Kidney epithelial cell (primary cell): ENCODE results near the gene TSPAN15. TPM values are rescaled to one million over a fixed set of nuclear protein-coding genes. Genes with fewer than 3 reads are reported as not detected.
"Not testable (repeated sequence)": the region's sequence is repeated elsewhere in the genome, so short reads cannot be mapped to it uniquely, and the experiment has no call there.

Experiments
- DNase-seq: peaks from one replicate; pipeline ENCODE4 v3.0.0-alpha.2; 2010; ENCODE audit warnings: low read depth
- H3K27me3 ChIP-seq: 2 replicates; pipeline ENCODE4 v1.6.0; 2011; ENCODE audit warnings: low read length; ENCODE audit not compliant: control insufficient read depth, insufficient read depth
- H3K36me3 ChIP-seq: 2 replicates; pipeline ENCODE4 v1.5.1; 2011; ENCODE audit warnings: low read length; ENCODE audit not compliant: control insufficient read depth, insufficient read depth
- H3K4me3 ChIP-seq: 2 replicates; pipeline ENCODE4 v1.5.1; 2011; ENCODE audit warnings: low read depth, mild to moderate bottlenecking, control low read depth, low read length
- total RNA-seq: library from RNA; depleted of rRNA; stranded (reverse); fragments of >200 nt; gene quantifications from 2 replicates; pipeline ENCODE4 v1.2.3, GENCODE V29; 2015
- TF ChIP-seq, protein P1 (sequence below): IDR thresholded peaks from 2 replicates; pipeline ENCODE4 v1.5.1; 2011; ENCODE audit warnings: mild to moderate bottlenecking, moderate library complexity, low read length, control low read depth, inconsistent platforms; ENCODE audit not compliant: insufficient read depth, poor library complexity, severe bottlenecking

Gene TSPAN15
- total RNA-seq, 1 donor from 2014 or later: 19.4 TPM

GRCh38 chr10:69443354-69443753 is 7.9 kb upstream of the TSPAN15 start:
- H3K36me3 ChIP-seq: no peaks in the 10 kb centered on the region
- H3K4me3 ChIP-seq: no peak overlapping the region
- TF ChIP-seq, protein P1, sequence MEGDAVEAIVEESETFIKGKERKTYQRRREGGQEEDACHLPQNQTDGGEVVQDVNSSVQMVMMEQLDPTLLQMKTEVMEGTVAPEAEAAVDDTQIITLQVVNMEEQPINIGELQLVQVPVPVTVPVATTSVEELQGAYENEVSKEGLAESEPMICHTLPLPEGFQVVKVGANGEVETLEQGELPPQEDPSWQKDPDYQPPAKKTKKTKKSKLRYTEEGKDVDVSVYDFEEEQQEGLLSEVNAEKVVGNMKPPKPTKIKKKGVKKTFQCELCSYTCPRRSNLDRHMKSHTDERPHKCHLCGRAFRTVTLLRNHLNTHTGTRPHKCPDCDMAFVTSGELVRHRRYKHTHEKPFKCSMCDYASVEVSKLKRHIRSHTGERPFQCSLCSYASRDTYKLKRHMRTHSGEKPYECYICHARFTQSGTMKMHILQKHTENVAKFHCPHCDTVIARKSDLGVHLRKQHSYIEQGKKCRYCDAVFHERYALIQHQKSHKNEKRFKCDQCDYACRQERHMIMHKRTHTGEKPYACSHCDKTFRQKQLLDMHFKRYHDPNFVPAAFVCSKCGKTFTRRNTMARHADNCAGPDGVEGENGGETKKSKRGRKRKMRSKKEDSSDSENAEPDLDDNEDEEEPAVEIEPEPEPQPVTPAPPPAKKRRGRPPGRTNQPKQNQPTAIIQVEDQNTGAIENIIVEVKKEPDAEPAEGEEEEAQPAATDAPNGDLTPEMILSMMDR: no peak
- no peaks in the 10 kb centered on the region for H3K27me3 ChIP-seq
- no peak for DNase-seq

DNA sequence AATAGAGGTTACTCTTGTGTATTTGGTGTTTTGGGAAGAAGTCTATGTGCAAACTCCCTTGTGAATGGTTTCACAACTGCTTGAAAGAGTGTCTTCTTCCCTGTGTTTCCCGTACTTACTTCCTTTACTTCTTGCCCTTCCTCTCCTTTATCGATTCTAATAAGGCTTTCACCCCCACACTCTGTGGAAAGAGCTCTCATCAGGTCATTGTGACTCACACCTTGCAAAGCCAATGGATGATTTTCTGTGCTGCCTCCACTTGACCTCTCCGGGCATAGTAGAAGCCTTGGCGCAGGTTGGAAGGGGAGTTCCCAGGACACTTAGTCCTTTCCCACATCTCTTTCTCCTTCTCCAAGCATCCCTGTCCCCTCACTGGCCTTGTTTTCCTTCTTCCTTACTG is 6.2 kb upstream of the TSPAN15 start:
- Histone ChIP-seq H3K36me3 (no peaks in the 10 kb centered on the region), H3K4me3 (no peak overlapping the region), H3K27me3 (no peaks in the 10 kb centered on the region)
- no peak for DNase-seq
- TF ChIP-seq, protein P1: no peak

GRCh38 chr10:69446229-69446628 is 5.0 kb upstream of the TSPAN15 start:
- no peak for DNase-seq
- no peaks in the 10 kb centered on the region for H3K36me3 ChIP-seq
- no peak overlapping the region for H3K4me3 ChIP-seq
- H3K27me3 ChIP-seq: no peaks in the 10 kb centered on the region
- TF ChIP-seq, protein P1: no peak

GRCh38 chr10:69446650-69447151 is 4.6 kb upstream of the TSPAN15 start:
- Histone ChIP-seq H3K4me3 (no peak overlapping the region), H3K36me3 (no peaks in the 10 kb centered on the region), H3K27me3 (no peaks in the 10 kb centered on the region)
- DNase-seq: peak; percentile 79
- TF ChIP-seq, protein P1: no peak

DNA sequence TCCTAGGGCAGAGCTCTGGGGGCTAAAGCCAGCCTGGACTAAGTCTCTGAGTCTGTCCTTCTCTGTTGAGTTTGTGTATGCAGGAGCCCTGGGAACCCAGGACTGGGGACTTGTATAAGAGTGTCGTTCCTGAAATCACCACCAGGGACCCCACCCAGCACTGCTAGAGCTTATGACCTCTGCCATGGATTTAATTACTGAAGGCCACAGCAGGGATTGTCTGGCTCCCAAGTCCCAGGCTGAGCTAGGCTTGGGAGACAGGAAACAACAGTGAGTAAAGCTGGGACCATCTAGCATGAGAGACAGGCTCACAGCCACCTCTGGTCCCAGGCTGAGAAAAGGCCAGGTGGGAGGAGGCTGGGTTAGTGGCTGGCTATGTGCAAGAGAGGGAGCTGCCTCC is 1.4 kb upstream of the TSPAN15 start:
- no peak overlapping the region for H3K4me3 ChIP-seq
- H3K27me3 ChIP-seq: peaks cover 2% of the 10 kb centered on the region
- DNase-seq: no peak
- H3K36me3 ChIP-seq: no peaks in the 10 kb centered on the region
- TF ChIP-seq, protein P1: peak; percentile 53

DNA sequence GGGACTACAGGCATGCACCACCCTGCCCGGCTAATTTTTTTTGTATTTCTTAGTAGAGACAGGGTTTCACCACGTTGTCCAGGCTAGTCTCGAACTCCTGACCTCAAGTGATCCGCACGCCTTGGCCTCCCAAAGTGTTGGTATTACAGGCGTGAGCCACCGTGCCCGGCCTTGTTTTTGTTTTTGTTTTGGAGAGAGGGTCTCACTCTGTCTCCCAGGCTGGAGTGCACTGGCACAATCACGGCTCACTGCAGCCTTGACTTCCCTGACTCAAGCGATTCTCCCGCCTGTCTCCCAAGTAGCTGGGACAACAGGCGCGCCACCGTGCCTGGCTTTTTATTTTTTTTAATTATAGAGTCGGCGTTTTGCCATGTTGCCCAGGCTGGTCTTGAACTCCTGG is 870 bp upstream of the TSPAN15 start:
- not testable (repeated sequence) for H3K4me3 ChIP-seq

More for the DNA sequence above, 870 bp upstream of the TSPAN15 start:
- not testable (repeated sequence) for H3K36me3 ChIP-seq, H3K27me3 ChIP-seq, DNase-seq
